ENCODE data around the gene MMRN2.
"Not testable (repeated sequence)": the region's sequence is repeated elsewhere in the genome, so short reads cannot be mapped to it uniquely, and the experiment has no call there.

Gene MMRN2

GRCh38 chr10:86938260-86938659 is 19.2 kb downstream of the MMRN2 start:
- DNase-seq = no peak

- DNase-seq = no peak
Observed at GRCh38 chr10:86937502-86938154, 19.8 kb downstream of the MMRN2 start.

GRCh38 chr10:86936661-86937501 is 20.5 kb downstream of the MMRN2 start:
- DNase-seq = no peak

GRCh38 chr10:86934162-86934711 is 23.2 kb downstream of the MMRN2 start:
- not testable (repeated sequence) for DNase-seq

- no peak for DNase-seq
Observed at GRCh38 chr10:86932674-86933073, 24.7 kb downstream of the MMRN2 start.

- DNase-seq = no peak
Observed at GRCh38 chr10:86931872-86932271, 25.5 kb downstream of the MMRN2 start.

GRCh38 chr10:86929468-86930380 is 27.7 kb downstream of the MMRN2 start:
- no peak for DNase-seq

- no peak for DNase-seq
Observed at GRCh38 chr10:86922553-86922961, 34.9 kb downstream of the MMRN2 start.

GRCh38 chr10:86918022-86918471 is 39.4 kb downstream of the MMRN2 start:
- DNase-seq = no peak

- no peak for DNase-seq
Observed at GRCh38 chr10:86914734-86915133, 42.7 kb downstream of the MMRN2 start.

- DNase-seq = no peak
Observed at GRCh38 chr10:86905429-86905828, 52.0 kb downstream of the MMRN2 start.

GRCh38 chr10:86904600-86904999 is 52.8 kb downstream of the MMRN2 start:
- DNase-seq = no peak

GRCh38 chr10:86900955-86901354 is 56.5 kb downstream of the MMRN2 start:
- no peak for DNase-seq

GRCh38 chr10:86899670-86900276 is 57.6 kb downstream of the MMRN2 start:
- DNase-seq = peak; percentile 52

GRCh38 chr10:86899132-86899531 is 58.3 kb downstream of the MMRN2 start:
- no peak for DNase-seq

- no peak for DNase-seq
Observed at GRCh38 chr10:86898511-86898910, 58.9 kb downstream of the MMRN2 start.

- DNase-seq = no peak
Observed at GRCh38 chr10:86889997-86890396, 67.4 kb downstream of the MMRN2 start.

GRCh38 chr10:86888585-86889381 is 68.6 kb downstream of the MMRN2 start:
- no peak for DNase-seq
